GM21367 (cell line): ENCODE measurements around the gene RAB31.

Experiments
- ATAC-seq: cut with Tn5 transposase; IDR thresholded peaks from one replicate; pipeline ENCODE4 v1.9.1; 2021; ENCODE audit not compliant: unreplicated experiment

RAB31 gene

DNA sequence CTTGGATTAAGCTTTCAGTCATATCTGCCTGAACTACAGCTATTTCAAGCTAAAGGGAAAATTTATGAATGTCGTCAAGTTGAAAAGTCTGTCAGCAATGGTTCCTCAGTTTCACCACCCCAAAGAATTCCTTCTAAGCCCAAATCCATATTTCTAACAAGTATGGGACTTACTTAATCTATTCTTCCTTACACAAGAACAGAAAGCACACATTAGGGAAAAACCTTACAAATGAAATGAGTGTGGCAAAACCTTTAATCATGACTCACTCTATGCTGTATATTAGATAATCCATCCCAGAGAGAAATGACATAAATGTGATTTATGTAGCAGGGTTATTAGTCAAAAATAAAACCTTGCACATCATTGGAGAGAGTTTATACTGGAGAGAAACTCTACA, 78.9 kb downstream of the RAB31 start:
- no peak for ATAC-seq

DNA sequence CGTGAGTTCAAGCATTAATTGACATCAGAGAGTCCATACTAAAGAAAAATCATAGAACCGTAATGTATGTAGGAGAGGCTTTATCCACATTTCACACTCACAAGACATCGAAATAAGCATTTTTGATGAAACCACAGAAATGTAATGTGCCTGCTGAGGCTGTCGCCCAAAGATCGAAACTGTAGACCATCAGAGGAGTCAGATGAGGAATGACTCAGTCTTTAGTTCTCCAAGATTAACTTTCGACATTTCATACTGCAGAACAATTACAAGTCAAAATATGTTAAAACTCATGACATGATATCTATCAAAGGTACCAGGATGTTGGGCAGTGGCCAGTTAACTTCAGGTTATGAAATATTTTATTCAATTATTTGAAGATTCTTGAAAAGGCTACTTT, 79.6 kb downstream of the RAB31 start:
- ATAC-seq, result no peak

DNA sequence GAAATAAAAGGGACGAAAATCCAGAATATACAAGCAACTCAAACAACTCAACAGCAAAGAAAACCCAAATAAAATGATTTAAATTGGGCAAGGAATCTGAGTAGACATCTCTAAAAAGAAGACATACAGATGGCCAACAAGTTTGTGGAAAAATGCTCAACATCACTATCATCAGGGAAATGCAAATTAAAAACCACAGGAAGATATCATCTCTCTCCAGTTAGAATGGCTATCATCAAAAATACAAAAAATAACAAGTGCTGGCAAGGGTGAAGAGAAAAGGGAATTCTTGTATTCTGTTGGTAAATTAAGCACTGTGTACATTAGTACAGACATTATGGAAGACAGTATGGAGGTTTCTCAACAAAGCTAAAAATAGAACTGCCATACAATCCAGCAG, 80.0 kb downstream of the RAB31 start:
- ATAC-seq, result no peak

DNA sequence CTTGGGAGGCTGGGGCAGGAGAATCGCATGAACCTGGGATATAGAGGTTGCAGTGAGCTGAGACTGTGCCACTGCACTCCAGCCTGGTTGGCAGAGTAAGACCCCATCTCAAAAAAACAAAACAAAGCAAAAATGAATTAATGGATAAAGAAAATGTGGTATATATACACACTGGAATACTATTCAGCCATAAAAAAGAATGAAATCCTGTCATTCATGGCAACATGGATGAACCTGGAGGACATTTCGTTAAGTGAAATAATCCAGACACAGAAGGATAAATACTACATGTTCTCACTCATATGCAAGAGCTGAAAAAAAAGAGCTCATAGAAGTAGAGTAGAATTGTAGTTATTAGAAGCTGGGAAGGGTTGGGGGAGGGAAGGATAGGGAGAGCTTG, 80.8 kb downstream of the RAB31 start:
- no peak for ATAC-seq

DNA sequence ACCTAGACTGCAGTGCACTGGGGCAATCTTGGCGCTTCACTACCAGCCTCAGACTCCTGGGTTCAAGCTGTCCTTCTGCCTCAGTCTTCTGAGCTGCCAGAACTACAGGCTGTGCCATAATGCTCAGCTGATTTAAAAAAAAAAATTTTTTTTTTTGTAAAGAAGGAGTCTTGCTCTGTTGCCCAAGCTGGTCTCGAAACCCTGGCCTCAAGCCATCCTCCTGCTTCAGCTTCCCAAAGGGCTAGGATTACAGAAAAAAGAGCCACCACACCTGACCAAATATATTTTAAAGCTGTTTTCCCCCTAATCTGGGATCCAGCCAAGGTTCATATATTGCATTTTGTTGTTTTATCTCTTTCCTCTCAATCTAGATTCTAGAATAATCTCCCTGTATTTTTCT, 82.2 kb downstream of the RAB31 start:
- no peak for ATAC-seq

DNA sequence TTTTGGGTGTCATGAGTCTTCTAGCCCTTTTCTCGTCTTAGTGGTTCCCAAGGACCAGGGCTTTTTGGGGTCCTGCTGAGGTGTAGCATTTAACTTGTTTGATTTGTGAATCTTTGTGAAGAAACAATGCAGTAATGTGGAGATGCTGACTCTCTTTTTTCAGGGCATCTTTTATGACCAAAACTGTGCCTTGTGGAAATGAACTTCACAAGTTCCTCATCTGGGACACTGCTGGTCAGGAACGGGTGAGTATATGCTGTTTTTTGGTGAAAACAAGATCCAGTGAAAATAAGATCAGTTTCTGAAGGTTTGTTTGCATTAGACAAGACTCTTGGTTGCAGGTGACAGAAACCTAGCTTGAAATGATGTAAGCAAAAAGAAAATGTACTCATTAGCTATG, 83.9 kb downstream of the RAB31 start:
- no peak for ATAC-seq

DNA sequence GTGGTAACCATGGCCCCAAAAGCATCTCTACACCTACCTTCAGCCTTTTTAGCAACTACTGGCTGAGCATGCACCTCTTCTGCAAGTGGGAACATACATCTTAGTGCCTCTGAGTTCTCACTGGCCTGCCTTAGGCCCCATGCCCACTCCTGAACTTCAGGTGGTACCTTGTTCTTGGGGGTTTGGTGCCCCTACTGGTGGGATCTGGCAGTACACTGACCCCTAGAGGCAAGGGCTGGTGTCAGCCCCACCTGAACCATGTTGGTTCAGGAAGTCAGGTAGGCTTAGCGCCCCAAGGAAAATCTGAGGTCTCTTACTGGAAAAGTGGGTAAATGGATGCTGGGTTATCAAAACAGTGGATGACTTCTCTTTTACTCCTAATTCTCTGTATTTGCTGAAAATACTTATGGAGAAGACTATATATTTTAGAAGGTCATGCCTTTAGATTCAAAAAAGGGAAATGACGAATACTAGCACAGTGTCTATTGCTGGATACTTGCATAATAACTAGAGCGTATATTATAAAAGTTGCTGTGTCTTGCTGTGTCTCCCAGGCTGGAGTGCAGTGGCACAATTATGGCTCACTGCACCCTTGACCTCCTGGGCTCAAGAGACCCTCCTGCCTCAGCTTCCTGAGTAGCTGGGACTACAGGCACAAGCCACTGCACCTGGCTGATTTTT, 84.6 kb downstream of the RAB31 start:
- ATAC-seq, result no peak

DNA sequence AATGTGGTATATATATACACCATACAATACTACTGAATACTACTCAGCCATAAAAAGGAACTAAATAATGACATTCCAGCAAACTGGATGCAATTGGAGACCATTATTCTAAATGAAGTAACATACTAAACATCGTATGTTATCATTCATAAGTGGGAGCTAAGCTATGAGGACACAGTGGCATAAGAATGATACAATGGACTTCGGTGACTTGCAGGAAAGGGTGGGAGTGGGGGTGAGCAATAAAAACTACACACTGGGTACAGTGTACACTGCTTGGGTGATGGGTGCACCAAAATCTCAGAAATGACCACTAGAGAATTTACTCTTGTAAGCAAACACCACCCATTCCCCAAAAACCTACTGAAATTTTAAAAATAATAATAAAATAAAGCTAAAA, 87.9 kb downstream of the RAB31 start:
- no peak for ATAC-seq

DNA sequence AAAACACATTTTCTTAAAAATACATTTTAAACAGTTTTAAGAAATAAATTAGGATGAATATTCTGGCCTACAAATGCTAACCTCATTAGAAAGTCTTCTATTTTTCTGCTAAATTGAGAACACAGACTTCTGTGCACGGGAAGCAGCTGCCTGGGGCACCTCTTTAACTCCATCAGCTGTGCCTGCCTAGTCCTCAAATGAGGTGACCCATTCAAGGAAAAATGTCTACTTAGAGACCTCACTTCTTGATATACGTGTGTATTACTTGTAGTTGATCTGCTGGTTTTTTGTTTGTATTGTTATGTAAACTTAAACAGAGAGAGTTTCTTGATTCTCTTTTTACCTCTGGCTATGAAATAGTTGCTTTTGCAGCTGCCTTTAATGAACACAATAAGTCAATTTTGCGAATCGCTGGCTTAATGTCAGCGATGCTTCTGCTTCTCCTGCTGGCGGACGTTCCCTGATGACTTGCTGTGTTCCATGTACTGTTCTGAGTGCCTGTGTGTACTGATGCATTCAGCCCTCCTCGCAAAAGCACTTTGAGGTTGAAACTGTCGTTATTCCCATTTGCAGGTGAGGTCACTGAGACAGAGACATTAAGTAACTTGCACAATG, 88.9 kb downstream of the RAB31 start:
- no peak for ATAC-seq

DNA sequence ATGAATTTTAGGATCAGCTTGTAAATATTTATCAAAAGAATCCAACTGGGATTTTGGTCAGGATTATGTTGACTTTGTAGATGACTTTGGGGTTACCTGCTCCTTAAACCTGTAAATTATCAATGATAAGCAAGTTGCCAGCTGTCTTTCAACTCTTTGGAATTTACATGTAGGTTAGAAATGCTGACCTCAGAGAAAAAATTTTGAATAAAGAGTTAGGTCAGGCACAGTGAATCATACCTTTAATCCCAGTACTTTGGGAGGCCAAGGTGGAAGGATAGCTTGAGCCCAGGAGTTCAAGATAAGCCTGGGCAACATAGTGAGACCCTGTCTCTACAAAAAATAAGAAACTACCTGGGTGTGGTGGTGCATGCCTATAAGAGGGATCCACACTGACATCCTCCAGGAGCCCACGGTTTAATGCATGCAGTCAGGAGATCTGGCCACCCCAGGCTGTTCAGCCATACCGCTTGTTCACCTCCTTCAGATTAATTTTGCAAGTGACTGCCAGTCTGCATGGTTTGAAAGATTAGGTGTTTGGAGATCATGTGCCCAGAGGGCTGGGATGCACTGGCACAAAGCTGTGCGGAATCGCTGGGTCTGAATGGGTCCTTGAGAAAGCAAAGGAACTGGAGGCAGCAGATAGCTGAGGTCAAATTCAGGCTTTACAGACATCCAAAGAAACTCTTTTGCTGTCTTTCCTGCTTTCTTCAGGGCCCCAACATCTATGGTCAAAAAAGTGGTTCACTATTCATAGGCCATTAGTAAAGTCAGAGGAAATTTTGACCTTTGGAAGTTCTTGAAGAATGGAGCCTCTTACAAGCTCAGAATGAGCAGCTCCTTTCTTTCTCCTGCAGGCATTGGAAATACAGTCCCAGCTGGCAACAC, 94.3 kb downstream of the RAB31 start:
- ATAC-seq, result no peak

DNA sequence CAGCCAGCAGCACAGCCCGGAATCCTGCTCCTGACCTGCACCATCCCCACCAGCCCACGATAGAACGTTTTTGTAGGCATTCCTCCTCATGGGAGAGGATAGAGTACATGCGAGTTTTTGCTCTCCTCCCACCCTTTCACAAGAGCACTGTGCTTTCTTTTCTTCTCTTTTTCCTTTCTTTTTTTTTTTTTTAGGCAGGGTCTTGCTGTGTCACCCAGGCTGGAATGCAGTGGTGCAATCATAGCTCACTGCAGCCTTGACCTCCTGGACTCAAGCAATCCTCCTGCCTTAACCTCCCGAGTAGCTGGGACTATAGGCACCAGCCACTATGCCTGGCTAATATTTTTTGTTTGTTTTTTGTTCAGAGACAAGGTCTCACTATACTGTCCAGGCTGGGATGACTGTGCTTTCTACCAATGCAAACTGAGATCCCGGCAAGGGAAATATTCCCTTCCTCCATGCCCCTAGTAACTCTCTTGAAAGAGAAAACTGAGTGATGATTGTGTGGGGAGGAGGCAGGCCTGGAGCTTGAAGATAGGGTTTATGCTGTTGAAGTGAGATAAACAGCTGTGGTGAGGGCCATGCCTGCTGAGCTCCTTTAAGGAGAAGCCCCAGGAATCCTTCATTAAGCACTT, 95.1 kb downstream of the RAB31 start:
- no peak for ATAC-seq

DNA sequence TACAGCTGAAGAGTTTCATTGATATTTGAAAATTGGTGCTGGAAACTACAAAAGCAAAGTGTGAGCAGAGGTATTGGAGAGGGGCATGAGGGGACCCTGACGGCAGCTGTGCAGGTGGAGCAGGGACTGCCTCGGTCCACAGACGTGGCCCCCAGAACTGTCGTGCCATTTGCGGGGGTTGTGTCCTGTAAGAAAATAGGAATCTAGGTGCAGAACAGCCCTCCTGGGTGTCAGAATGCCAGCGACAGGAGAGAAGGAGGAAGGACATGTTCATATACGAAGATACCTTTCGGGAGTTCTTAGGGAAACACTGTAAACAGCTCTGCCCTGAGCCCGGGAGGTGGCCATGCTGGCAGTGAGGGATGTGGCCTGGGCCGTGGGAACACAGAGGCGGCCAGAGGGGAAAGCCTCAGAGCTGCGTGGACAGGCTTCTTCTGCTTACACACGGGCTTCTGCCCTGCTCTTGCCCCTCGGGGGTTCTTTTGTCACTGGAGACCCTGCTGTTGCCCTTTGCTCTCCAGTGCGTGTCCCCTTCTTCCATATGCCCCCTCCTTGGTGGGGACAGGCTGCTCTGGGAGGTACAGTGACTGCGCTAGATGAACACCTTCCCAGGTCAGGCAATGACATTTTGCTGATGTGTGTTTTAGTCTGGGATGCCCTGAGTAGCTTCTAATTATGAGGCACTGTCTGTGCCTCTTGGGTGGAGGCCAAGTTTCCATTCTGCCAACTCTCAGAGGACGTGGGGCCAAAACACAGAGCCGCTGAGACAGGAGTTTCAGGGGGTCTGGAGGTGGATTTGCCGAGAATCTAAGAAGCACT, 95.8 kb downstream of the RAB31 start:
- no peak for ATAC-seq

DNA sequence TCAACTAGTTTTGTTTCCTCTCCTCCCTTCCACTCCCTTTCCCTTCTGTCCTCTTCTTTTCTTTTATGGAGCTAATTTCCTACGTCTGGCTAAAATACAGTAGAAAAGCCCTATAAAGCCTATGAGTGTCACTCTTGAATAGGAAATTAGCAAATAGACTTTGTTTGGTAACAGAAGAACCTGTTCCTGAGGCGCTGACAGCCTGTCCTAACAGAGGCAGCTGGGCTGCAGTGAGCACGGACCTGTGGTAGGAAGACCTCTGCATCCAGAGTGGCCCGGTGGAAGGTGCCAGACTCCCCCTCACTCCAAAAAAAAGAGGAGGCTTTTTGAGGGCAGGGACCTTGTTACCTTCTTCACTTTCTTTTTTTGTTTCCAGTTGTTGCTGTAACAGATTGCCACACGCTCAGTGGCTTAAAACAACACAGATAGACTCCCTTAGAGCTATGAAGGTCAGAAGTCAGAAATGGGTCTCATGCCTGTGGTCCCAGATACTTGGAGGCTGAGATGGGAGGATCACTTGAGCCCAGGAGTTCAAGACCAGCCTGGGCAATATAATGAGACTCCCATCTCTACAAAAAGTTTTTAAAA, 96.5 kb downstream of the RAB31 start:
- ATAC-seq, result no peak

DNA sequence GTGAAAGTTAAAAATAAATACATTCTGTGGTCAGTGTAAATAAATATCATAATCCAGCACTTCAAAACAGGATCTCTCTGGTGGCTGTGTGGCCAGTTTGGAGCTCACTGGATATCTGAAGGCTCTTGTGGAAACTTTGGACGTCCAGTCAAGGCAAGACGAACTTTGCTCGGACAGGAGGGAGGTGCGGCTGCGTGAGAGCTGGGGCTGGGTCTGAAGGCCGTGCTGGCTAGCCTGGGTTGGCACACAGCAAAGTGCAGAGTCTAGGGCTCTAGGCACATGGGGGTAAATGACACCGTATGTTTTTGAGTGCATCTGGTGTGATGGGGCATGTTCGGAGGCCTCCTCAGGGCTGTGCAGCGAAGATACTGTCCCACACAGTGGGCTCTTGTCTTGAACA, 98.8 kb downstream of the RAB31 start:
- ATAC-seq, result no peak

DNA sequence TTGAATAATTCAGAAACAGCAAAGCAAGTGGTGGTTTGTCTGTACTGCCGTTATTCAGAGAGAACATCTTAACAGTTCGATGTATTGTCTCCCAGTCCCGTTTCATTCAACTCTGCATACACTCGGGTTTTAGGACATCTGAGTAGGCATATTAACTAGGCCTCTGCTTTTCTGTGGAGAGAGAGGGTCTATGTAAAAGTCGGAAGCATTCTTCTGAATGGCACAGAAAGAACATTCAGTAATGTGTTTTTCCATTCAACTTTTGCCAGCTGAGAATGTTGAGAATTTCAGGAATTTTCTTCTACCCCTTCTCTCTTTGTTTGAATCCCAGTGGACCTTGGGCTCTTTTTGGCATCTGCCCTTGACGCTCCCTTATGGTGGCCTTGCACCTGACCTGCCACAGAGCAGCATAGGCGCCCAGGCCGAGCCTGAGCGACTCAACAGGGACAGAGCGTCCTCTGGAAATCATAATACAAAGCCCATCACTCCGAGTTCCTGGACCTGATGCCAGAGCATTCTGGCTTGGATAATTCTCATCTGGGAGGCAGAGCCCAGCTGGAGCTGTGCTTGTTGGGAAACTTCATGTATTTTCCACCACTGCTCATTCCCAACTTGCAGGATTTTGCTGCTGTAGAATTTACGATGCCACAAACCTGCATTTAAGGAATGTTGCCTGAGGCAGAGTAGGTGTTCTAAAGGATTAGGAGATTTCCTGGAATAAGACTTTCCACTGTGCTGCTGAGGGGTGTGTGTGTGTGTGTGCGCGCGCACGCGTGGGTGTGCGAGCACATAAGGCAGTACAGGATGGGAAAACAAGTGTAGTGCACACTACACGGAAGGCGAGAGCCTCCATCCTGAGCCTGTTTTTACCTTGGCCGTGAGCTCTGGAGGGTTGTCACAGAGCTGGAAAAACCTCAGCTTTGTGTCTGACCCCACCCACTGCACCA, 100.5 kb downstream of the RAB31 start:
- ATAC-seq, result no peak

DNA sequence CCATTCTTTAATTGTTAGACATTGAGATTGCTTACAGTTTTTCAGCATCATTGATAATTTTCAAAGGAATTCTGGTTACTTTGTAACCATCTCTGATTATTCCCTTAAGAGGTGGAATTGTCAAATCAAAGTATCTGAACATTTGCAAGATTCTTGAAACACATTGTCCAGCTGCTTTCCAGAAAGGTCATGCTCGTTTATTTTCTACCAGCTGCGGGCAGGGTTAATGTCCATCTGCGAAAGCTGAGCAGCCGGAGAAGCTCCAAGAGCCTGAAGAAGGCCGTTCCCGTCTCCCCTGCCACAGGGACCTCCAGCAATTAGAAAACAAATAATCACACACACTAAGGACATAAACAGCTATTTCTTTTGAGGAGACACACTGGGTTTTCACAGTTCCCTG, 101.6 kb downstream of the RAB31 start:
- no peak for ATAC-seq

DNA sequence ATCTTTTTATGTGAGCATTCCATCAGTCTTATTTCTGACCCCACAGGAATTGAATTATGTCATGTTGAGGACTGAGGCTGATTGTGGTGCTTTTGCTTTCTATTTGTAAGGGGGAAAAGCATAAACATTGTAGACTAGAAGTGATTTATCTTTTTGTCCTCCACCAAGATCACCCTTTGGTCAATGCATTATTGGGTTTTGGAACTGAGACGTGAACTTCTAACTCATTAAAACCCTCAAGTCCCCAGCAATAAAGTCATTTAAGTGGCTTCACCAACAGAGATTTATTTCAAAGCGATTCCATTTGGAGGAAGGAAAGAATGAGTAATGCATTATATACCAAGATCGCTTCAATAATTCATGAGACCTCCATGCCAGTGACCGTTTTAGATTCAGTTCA, 102.2 kb downstream of the RAB31 start:
- no peak for ATAC-seq

DNA sequence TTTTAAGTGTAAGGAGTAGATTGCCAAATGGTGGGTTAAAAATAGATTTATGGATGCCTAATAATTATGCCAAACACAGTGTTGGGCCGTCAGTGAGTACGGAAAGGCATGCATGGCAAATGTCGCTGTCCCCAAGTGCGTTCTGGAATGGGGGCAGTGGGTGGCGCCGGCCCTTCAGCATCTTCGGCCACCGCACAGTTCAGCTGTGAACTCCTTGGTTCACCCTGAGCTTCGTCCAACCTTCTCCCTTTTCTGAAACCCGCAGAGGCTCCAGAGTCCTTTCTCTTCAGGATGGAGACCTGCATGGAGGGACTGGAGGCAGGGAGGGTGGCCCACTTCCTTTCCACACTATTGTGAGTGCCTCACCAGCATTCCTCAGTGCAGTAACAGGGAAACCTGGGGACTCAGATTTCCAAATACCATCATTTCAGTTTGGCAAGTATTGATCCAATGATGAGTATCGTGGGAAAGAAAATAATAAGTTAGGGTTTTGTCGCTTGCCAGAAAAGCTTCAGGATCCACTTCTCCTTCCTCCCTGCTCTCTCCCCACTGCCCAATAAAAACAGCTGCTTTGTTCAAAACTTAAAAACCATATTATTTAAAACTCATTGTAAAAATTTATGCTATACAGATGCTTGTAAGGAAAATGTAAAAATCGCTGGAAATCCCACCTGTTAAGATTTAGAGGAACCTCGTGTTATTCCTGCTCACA, 103.0 kb downstream of the RAB31 start:
- ATAC-seq, result no peak

DNA sequence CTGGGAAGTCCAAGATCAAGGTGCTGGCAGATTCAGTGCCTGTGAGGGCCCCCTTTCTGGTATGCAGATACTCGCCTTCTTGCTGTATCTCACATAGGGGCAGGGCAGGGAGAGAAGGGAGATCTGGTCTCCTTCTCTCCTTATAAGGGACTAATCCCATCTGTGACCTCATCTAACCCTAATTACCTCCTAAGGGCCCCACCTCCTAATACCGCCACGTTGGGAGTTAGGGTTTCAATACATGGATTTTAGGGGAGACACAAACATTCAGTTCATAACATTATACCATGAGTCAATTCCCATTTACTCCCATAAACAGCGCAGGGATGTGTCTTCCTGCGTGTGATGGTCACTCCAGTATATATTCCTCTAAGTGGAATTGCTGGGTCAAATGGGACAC, 103.9 kb downstream of the RAB31 start:
- no peak for ATAC-seq
